GM18507 (cell line): ENCODE data around the gene TET1.
"Not testable (repeated sequence)": the region's sequence is repeated elsewhere in the genome, so short reads cannot be mapped to it uniquely, and the experiment has no call there.

Experiments
- DNase-seq: peaks from one replicate; pipeline ENCODE4 v3.0.0; 2011; ENCODE audit warnings: low read depth; ENCODE audit not compliant: insufficient read length; ENCODE audit errors: extremely low spot score
- FAIRE-seq: peaks from 2 replicates; lab custom pipeline; 2011; peaks lifted over from hg19 to GRCh38; lab: Jason Lieb, UNC

The TET1 gene

DNA sequence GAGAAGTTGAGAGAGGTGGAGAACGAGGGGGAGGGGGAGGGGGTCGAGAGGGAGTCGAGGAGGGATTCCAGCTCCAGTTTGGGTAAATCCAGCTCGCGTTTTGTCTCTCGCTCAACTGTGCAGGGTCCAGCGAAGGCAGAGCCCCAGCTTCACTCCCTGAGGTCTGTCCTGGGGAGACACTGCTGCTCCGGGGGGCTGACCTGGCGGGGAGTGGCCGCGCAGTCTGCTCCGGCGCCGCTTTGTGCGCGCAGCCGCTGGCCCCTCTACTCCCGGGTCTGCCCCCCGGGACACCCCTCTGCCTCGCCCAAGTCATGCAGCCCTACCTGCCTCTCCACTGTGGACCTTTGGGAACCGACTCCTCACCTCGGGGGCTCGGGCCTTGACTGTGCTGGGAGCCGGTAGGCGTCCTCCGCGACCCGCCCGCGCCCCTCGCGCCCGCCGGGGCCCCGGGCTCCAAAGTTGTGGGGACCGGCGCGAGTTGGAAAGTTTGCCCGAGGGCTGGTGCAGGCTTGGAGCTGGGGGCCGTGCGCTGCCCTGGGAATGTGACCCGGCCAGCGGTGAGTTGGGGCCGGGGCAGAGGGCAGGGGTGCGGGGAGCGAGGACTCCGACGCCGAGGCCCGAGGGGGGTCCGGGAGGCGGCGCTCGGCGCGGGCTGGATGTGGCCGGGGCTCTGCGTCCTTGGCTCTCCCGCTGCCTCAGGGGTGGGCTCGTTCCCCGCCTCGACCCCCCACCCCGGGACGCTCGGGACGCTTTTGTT lies at the start of gene TET1:
Gene TET1 (plus strand): TSS at position 152 of the 757 bp plus-strand sequence. CDS start 12,002 bp downstream, outside the sequence.
- DNase-seq (peak; percentile 25), FAIRE-seq (no peak)

DNA sequence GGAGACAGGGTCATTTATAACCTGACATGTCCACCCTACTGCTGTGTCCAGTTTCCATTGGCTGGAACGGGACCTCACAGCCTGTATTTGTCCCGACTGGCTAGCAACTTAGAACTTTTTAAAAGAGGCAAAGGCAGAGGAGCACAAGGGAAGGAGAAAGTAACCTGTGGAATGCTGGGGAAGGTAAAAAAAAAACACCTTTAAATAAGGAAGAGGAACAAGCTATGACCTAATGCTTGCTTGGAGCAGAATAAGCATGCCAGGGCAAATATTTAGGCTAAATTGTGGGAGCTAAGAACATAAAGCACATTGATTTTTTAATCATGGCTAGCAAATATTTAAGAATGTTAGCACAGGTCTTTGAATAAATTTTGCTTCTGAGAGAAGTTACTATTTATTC lies 43.9 kb upstream of the TET1 start:
- not testable (repeated sequence) for DNase-seq, FAIRE-seq

DNA sequence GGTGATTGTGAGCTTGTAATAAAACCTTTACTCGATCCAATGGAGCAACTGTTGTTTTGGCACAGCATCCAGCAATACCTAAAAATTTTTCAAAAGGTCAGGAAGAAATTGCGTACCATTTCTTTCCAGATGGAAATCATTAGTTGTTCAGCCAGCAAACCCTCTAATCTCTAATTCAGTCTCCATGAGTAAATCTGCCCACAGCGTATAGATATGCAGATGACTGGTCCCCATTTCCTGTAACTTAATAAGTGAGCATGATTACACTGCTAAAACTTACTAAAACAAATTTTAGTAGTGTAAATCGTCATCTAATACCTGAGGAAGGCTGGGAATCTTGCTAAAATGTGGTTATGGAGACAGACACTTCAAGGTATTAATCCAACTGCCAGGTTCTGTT lies 43.4 kb upstream of the TET1 start:
- DNase-seq (no peak), FAIRE-seq (no peak)

DNA sequence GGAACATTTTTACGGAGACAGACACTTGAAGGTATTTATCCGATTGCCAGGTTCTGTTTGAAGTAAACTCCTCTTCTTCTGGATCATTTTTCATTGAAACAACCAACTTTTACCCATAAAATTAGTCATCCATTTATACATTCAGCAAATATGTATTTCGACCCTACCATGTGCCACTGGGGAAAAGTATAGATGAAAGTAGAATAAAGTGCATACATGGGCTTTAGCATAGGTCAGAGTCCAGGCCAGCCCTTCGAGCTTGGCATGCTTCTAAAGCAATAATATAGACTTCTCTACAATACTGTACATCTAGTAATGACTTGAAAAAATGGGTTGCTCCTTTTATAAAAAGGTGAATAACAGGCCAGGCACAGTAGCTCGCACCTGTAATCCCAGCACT lies 42.9 kb upstream of the TET1 start:
- DNase-seq, result no peak
- FAIRE-seq, result no peak

DNA sequence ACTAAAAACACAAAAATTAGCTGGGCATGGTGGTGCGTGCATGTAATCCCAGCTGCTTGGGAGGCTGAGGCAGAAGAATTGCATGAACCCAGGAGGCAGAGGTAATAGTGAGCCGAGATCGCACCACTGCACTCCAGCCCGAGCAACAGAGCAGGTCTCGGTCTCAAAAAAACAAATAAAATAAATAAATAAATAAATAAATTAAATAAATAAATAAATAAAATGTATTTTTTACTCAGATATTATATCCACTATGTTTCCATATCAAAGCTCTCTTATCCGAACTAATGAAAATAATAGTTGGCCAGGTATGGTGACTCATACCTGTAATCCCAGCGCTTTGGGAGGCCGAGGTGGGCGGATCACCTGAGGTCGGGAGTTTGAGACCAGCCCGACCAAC lies 41.5 kb upstream of the TET1 start:
- FAIRE-seq, DNase-seq: not testable (repeated sequence)

DNA sequence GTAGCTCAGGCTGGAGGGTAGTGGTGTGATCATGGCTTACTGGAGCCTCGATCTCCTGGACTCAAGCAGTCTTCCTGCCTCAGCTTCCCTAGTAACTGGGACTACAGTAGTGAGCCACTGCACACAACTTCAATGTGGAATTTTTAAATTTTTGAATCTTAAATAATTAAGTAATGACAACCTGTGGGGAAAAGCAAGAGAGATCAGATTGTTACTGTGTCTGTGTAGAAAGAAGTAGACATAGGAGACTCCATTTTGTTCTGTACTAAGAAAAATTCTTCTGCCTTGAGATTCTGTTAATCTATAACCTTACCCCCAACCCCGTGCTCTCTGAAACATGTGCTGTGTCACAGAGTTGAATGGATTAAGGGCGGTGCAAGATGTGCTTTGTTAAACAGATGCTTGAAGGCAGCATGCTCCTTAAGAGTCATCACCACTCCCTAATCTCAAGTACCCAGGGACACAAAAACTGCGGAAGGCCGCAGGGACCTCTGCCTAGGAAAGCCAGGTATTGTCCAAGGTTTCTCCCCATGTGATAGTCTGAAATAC lies 34.6 kb upstream of the TET1 start:
- FAIRE-seq, result not testable (repeated sequence)

DNA sequence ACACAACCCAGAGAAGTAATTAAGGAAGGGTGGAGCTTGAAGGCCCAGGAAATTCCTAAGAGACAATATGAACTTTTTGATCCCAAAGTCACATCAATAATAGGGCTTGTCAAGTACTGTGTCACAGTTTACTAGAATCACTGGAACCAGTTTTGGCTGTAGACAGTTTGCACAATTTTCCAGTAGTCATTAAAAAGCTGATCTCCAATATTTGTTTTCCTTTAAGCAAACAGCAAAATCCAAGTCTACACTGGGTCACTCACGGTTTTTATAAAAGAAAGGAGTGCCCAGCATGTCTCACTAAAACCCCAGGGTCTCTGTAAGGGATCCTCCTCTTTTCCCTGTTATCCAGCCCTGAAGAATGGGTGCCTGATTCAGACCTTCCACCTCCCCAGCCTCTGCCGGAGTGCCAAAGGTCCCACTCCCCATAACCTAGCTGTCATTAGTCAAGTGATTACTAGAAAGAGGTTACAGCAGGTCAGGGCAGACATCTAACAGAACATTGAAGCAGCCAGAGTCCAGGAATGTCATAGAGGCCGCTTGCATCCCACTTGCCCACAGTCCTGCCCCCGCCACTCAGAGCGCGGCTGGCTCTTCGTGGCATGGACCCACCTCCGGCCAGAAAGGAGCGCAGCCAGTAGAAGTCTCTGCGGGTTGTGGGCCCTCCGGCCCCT lies 33.4 kb upstream of the TET1 start:
- DNase-seq (no peak), FAIRE-seq (no peak)

More for the DNA sequence above, 34.6 kb upstream of the TET1 start:
- not testable (repeated sequence) for DNase-seq

DNA sequence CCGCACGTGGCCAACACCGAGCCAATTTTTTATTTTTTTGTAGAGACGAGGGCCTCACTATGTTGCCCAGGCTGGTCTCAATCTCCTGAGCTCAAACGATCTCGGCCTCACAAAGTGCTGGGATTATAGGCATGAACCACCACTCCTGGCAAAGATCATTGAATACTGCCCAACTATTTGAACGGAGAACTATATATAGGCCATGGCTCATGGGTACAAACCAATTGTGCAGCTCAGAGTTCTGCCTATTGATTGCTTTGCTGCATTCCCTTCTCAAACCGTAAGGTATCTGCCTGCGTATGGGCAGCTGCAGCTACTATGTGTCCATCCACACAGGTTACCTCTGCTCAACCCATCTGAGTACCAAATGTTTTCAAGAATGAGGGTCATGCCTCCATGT lies 23.2 kb upstream of the TET1 start:
- FAIRE-seq (no peak), DNase-seq (no peak)

DNA sequence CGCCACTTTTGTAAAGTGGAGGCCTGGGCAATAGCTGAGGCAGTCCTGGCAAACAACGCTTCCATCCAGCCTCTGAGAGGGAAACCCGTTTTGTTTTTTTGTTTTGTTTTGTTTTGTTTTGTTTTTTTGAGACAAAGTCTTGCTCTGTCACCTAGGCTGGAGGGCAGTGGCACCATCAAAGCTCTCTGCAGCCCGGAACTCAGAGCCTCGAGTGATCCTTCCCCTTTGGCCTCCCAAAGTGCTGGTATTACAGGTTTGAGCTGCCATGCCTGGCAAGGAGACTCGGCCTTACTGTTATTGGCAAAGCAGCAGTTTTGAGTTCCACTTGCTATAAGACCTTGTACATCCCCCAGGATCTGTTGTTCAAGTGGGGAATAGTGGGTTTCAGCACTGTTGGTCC lies 22.3 kb upstream of the TET1 start:
- FAIRE-seq (no peak), DNase-seq (no peak)

DNA sequence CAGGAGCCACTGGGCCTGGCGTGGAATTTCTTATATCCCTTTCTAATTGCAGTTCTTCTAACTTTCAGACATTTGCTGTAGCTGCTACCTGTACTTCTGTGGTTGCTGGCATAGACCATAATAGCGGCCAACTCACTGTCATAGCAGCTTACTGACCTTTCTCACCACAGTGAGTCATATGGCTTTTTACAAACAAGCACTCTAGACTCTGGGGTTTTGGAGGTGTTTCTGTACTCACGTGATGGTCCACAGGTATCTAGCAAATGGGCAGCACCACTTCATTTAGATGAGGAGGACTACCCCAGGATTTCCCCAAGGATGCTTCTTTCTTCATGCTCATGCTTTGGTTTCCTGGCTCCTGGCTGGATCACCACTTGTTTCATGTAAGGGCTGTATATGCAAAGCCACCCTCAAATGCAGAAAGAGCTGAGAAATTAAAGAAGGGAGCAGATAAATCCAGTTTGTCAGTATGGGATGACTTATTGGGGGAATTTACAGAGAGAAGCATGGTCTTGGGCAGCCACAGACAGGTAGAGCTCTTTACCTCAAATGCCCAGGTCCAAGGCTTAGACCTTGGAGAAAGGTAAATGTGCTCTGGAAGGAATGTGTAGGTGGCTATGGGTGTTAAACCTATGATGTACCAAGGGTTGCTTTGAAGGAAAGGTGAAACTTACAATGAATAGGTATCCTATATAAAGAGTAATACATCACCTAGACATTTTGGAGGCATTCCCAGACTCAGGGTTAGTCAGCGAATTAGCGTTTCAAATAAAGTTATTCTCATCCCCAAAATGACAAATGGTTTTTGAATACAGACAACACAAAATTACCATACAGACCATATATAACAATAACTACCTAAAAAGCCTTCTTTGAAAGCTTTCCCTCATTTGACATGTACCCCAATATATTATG lies 16.9 kb upstream of the TET1 start:
- no peak for DNase-seq

DNA sequence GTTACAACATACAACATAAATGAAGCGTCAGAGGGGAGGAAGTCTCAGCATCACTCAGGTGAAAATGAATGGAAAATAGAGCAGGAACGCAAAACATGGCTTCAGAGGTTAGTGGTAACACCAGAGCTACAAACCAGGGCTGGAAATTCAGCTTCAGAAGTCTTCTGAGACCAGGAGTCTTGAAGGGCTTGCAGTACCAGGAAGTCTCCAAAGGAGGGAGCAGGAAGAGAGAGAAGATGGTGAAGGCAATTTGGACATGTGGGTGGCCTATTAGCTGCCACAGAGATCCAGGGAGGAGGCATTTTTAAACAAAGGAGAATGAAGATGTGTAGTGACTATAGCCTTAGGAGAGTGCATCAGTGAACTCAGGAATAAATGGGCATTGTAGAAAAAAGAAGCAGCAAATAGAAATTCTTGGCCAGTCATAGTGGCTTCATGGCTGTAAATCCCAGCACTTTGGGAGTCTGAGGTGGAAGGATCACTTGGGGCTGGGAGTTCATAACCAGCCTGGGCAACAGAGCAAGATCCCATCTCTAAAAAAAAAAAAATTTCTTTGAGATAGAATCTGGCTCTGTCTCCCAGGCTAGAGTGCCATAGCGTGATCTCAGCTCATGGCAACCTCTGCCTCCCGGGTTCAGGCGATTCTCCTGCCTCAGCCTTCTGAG lies 9.3 kb upstream of the TET1 start:
- DNase-seq (peak; percentile 46), FAIRE-seq (peak; percentile 81)

More for the DNA sequence above, 16.9 kb upstream of the TET1 start:
- FAIRE-seq, result no peak

DNA sequence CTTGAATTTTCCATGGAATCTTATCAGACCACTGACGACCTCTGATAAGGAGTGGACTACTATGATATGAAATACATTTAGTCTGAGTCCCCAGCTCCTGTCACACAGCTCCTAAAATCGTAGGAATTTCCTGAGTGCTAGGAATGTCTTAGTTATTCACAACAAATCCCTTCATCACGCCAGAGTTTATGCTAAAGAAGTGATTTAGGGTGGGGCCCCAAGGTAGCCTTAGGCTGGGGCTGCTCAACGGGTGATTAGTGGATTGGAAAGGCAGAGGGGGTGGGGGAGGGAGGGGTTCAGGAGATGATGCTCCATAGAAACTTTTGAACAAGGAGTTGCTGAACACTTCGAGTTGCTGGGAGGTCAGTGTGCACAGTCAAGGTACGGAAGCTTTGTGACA lies 7.0 kb upstream of the TET1 start:
- FAIRE-seq, result no peak
- no peak for DNase-seq

DNA sequence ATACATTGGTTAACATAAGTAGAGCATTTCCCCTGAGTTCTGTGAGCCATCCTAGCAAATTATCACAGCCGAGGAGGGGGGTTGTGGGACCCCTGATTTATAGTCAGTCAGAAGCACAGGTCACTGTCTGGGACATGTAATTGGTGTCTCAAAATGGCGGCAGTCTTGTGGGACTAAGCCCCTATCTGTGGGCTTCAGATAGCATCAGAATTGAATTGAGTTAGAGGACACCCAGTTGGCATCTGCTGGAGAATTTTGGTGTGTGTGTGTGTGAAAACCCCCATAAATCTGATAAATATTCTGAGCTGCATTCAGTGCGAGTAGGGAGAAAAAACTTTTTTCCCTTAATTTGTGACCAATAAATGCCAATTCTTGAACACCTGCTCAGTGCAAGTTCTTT lies 6.5 kb upstream of the TET1 start:
- DNase-seq, result no peak
- FAIRE-seq, result no peak

DNA sequence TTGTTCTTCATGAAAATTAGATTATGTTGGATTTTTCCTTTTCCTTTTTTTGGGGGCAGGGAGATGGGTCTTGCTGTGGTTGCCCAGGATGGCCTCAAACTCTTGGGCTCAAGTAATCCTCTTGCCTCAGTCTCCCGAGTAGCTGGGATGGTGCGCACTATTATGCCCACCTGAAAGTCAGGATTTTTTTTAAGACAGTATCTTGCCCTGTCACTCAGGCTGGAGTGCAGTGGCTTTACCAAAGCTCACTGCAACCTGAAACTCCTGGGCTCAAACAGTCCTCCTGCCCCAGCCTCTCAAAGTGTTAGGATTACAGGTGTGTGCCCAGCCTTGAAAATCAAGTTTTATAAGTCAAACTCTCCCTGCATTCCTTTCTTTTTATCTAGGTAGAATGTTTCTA lies 1.7 kb upstream of the TET1 start:
- DNase-seq (no peak), FAIRE-seq (no peak)

DNA sequence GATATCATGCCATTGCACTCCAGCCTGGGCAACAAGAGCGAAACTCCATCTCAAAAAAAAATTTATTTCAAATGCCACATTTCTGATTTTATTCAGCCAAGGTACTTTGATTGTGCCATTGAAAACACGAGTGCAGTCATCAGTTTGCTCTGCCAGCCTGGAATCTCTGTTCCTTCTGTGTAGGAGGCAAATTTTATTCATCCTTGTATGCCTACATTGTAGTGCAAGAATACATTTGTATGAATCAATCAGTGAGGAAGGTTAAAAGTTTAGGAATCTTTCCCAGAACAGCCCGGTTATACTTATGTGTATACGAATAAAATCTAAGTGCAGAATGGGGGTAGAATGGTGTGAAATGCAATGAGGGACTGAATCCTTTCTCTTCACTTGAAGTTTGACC lies 886 bp upstream of the TET1 start:
- FAIRE-seq, result no peak
- DNase-seq, result no peak

DNA sequence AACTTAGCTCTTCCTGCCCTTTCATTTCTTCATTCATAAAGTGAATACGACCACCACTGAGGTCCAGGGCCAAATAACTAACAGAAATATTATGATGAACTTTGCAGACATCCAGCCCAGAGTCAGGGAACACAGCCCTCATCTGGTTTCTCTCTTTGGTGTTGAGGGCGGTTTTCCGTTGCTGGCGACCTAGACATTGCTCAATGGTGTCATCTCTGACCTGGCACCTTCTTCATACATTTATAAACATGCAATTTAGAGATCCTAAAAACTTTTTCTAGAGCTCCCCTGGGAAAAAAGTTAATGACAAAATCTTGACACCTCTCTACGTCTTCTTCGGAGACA lies 324 bp upstream of the TET1 start:
- DNase-seq, result no peak
- FAIRE-seq, result no peak

DNA sequence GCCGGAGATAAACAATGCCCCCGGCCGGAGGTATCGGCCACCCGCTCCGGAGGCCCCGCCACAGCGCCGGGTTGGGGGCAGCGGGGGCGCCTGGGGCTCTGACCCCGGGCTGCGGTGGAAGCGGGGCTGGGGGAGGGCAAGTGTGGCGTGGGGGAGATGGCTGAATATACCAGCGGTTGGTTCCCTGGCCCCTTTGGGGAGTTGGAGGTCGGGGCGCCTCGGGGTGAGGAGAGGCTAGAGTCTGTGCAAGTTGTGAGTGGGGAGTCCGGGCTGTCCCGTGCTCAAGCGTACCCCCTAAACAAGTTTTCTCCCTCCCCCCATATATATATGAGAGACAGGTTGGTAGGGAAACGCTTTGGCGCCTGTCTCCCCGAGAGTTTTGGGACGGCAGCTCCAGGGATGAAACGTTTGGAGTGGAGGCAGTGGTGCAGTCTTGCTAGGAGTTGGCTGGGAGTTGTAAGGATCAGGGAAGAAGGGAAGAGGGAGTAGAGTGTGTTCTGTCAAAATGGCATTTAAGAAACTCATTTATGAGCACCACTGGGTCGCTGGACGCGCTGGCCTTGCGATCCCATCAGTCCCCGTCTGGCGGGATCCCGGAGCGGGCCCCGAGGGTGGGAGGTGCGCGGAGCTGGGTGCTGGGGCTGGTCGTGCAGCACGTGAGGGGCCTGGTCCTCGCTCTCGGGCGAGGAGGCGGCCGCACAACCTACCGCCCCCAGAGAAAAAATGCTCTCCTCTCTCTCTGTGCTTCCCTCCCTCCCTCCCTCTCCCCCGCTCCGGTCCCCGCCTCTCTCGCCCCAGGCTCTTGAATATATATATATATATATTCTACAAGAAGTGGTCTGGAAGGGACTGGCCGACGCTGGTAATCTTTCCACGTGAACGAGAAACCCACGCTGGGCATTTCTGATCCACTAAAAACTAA lies 1.1 kb downstream of the TET1 start:
- FAIRE-seq (no peak), DNase-seq (no peak)

DNA sequence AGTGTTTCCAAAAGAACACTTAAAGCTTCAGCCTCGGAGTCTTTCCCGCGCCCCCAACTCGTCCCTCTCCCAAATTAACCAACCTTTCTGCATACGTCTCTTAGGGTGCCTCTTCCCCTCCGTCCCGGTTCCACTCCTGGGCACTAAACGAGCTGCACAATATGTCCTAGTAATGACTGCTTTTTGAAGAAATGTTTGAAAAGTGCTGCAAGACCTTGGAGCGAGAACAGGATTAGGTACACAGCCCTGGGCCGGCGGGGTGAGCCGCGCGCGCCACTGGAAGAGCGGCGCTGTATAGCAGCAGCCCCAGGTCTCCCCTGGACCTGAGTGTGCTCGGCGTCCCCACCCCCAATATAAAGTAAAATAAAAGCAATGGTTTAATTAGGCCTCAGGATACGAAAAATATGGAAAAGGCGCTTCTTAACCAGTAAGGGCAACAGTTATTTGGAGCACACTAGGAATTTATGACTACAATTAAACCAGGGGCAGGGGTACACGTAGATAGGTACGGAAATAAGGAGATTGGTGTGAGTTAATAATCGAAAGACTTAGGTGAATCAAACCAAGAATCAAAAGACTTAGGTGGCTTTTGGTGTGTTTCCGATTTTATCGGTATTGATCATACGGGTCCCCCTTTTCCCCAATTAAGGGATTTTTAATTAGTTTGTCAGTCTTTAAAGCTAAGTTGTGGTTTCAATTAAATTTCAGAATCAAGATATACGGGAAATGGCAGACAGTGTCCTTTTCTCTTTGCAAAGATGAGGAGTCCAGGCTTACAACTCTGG lies 1.9 kb downstream of the TET1 start:
- DNase-seq (no peak), FAIRE-seq (no peak)
